Activated B cell treated with CpG ODN at 0.5 μM for 24 hours (primary cell): Measurements from ENCODE around the gene MACROH2A1. TPM values are rescaled to one million over a fixed set of nuclear protein-coding genes. Genes with fewer than 3 reads are reported as not detected.

Experiments used
- ATAC-seq: fragments of 200-7000 bp; cut with Tn5 transposase; one replicate; pipeline ENCODE4 v1.10.0; 2021; ENCODE audit warnings: low read depth, mild to moderate bottlenecking, moderate library complexity
- CTCF ChIA-PET: fragments of 350-600 bp; sonication (Branson Sonifier 250); formaldehyde crosslinking; loops from one replicate; lab custom pipeline; 2021; ENCODE audit warnings: antibody characterized with exemption; lab: Charles Lee
- POLR2A ChIA-PET: fragments of 350-600 bp; sonication (Branson Sonifier 250); formaldehyde crosslinking; loops from one replicate; lab custom pipeline; 2021; ENCODE audit warnings: antibody characterized with exemption; lab: Charles Lee
- DNase-seq: peaks from one replicate; pipeline ENCODE4 v3.0.0; 2022
- H3K27ac Mint-ChIP-seq: one replicate; pipeline ENCODE4 v1.8.0; 2020; ENCODE audit warnings: mixed read lengths
- H3K27me3 Mint-ChIP-seq: one replicate; pipeline ENCODE4 v1.8.0; 2021; ENCODE audit warnings: mixed read lengths
- H3K36me3 Mint-ChIP-seq: one replicate; pipeline ENCODE4 v1.8.0; 2021; ENCODE audit warnings: low read depth, mixed read lengths
- H3K4me1 Mint-ChIP-seq: one replicate; pipeline ENCODE4 v1.8.0; 2021; ENCODE audit warnings: mixed read lengths
- H3K4me3 Mint-ChIP-seq: one replicate; pipeline ENCODE4 v1.8.0; 2020; ENCODE audit warnings: mild to moderate bottlenecking, mixed read lengths
- H3K9me3 Mint-ChIP-seq: one replicate; pipeline ENCODE4 v1.8.0; 2020; ENCODE audit warnings: mixed read lengths
- CTCF ChIP-seq: fragments of 200-600 bp; IDR thresholded peaks from one replicate; pipeline ENCODE4 v1.8.0; 2022; ENCODE audit warnings: antibody characterized with exemption, mild to moderate bottlenecking
- intact Hi-C: fragments of 100-400 bp; cut with micrococcal nuclease; formaldehyde crosslinking; loops from one replicate; pipeline ENCODE4 v1.15.1; 2024
- total RNA-seq: library from RNA; stranded (reverse); gene quantifications from 2 replicates; pipeline ENCODE4 v1.2.3, GENCODE V29; 2022

The MACROH2A1 gene
- total RNA-seq, 1 donor from 2014 or later: 125 TPM

- DNase-seq: no peak
- H3K27ac Mint-ChIP-seq: no peak overlapping the region
- no peak overlapping the region for H3K4me3 Mint-ChIP-seq
- no peak for ATAC-seq
- H3K4me1 Mint-ChIP-seq: peaks cover 10% of the 10 kb centered on the region
- TF ChIP-seq CTCF: no peak
- CTCF ChIA-PET: no interaction called here
- POLR2A ChIA-PET: no interaction called here
- no peaks in the 10 kb centered on the region for H3K36me3 Mint-ChIP-seq
- intact Hi-C loops: no loop called here
- peaks cover 31% of the 10 kb centered on the region for H3K27me3 Mint-ChIP-seq
- H3K9me3 Mint-ChIP-seq: no peaks in the 10 kb centered on the region
Measured at GRCh38 chr5:135442431-135443160, 43.6 kb upstream of the MACROH2A1 start.

- intact Hi-C loops: no loop called here
- ChIA-PET CTCF (interaction anchor here (1.0 to 1.4 kb wide), 2 partner anchors 15 to 16 kb away, joined by 3 to 5 read pairs; no protein-coding TSS in a partner anchor), POLR2A (no interaction called here)
- H3K4me1 Mint-ChIP-seq: peaks cover 17% of the 10 kb centered on the region
- H3K36me3 Mint-ChIP-seq: no peaks in the 10 kb centered on the region
- H3K27me3 Mint-ChIP-seq: peaks cover 26% of the 10 kb centered on the region
- H3K9me3 Mint-ChIP-seq: no peaks in the 10 kb centered on the region
- ATAC-seq: no peak
- no peak overlapping the region for H3K27ac Mint-ChIP-seq
- no peak for DNase-seq
- no peak overlapping the region for H3K4me3 Mint-ChIP-seq
- no peak for TF ChIP-seq CTCF
Measured at GRCh38 chr5:135441919-135442318, 42.9 kb upstream of the MACROH2A1 start.

- peaks cover 24% of the 10 kb centered on the region for H3K27me3 Mint-ChIP-seq
- H3K36me3 Mint-ChIP-seq: no peaks in the 10 kb centered on the region
- no peak for ATAC-seq
- TF ChIP-seq CTCF: no peak
- no peak for DNase-seq
- H3K27ac Mint-ChIP-seq: no peak overlapping the region
- no peak overlapping the region for H3K4me3 Mint-ChIP-seq
- H3K4me1 Mint-ChIP-seq: peaks cover 21% of the 10 kb centered on the region
- POLR2A ChIA-PET: no interaction called here
- H3K9me3 Mint-ChIP-seq: no peaks in the 10 kb centered on the region
- intact Hi-C loops: no loop called here
- CTCF ChIA-PET: interaction anchor here (1.0 to 1.4 kb wide), 2 partner anchors 16 kb away, joined by 3 to 5 read pairs; no protein-coding TSS in a partner anchor
Measured at GRCh38 chr5:135441350-135441831, 42.4 kb upstream of the MACROH2A1 start.

- TF ChIP-seq CTCF: no peak
- ChIA-PET CTCF (interaction anchor here (1.0 to 1.4 kb wide), 2 partner anchors 15 to 16 kb away, joined by 3 to 5 read pairs; no protein-coding TSS in a partner anchor), POLR2A (no interaction called here)
- no peaks in the 10 kb centered on the region for H3K36me3 Mint-ChIP-seq
- DNase-seq (no peak), ATAC-seq (no peak)
- H3K27me3 Mint-ChIP-seq: peaks cover 21% of the 10 kb centered on the region
- H3K4me1 Mint-ChIP-seq: peaks cover 21% of the 10 kb centered on the region
- no peak overlapping the region for H3K4me3 Mint-ChIP-seq
- intact Hi-C loops: no loop called here
- no peak overlapping the region for H3K27ac Mint-ChIP-seq
- no peaks in the 10 kb centered on the region for H3K9me3 Mint-ChIP-seq
Measured at GRCh38 chr5:135440916-135441315, 41.9 kb upstream of the MACROH2A1 start.
